OCI-M2 (cell line): ENCODE results near the gene NUDT8.
"Not testable (repeated sequence)": the region's sequence is repeated elsewhere in the genome, so short reads cannot be mapped to it uniquely, and the experiment has no call there.

Experiments
- DNase-seq: peaks from one replicate; lab custom pipeline; 2025; ENCODE audit not compliant: unreplicated experiment; lab: John Stamatoyannopoulos, UW

NUDT8 gene

DNA sequence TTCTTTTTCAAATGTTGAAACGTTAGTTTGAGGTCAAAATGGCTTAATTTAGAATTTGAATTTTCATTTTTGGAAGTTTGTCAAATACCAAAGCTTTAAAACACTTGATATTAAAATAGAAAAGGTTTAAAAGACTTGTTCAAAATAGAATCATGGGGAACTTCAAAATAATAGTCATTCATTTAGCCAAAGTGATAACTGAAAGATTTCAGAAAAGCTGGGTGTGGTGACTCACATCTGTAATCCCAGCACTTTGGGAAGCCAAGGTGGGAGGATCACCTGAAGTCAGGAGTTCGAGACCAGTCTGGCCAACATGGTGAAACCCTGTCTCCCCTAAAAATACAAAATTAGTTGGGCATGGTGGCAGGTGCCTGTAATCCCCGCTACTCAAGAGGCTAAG lies 35.3 kb downstream of the NUDT8 start:
- no peak for DNase-seq

- DNase-seq: no peak
These were observed 36.2 kb downstream of the NUDT8 start for GRCh38 chr11:67593565-67593905.

DNA sequence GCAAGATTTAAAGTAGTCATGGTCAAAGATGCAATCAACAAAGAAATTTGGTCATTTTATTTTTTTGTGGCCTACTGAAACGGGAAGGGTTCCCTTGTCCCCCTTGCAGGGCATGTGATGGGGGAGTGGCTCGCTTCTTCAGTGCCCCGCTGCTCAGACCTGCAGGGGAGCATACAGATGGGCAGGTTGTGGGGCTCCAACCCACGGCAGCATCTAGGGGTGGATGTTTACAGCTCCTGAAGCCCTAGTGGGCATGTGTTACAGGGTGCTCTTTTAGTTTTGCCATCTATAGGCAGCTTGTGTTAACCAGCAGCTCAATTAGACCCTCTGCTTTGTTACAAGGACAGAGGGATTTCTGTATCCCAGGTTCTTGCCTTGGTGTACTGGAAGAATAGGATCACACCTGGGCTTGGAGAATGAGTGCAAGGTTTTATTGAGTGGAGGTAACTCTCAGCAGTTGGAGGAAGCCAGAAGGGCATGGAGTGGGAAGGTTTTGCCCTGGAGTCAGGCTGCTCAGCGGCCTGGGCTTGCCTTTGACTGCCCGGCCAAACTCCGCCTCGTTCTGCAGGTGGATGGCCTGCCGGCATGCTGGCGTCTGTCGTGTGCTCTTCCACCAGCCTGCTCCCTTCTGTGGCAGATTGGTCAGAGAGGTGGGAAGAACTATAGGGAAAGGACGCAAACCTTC lies 36.7 kb downstream of the NUDT8 start:
- DNase-seq: no peak

DNA sequence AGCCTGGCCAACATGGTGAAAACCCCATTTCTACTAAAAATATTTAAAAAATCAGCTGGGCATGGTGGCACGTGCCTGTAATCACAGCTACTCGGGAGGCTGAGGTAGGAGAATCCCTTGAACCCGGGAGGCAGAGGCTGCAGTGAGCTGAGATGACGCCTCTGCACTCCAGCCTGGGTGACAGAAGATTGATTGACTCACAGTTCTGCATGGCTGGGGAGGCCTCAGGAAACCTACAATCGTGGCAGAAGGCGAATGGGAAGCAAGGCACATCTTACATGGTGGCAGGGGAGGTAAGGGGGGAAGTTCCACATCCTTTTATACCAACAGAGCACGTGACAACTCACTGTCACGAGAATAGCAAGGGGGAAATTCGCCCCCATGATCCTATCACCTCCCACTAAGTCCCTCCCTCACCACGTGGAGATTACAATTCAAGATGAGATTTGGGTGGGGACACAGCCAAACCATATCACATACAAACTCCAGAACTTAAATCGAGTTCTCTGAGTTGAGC lies 40.8 kb downstream of the NUDT8 start:
- DNase-seq: not testable (repeated sequence)

DNA sequence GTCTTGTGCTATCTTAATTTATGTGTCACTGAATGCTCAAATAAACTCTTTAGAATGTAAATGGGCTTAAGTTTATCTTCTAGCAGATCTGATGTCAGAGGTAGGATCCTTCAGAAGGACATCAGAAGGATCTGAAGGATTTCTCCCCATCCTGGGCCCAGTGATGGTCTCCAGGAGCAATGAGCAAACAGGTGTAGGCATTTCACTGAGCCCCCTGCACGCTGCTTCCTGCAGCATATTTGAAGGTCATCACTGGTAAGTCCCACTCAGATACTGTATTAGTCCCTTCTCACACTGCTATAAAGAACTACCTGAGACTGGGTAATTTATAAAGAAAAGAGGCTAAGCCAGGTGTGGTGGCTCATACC lies 41.6 kb downstream of the NUDT8 start:
- no peak for DNase-seq

DNA sequence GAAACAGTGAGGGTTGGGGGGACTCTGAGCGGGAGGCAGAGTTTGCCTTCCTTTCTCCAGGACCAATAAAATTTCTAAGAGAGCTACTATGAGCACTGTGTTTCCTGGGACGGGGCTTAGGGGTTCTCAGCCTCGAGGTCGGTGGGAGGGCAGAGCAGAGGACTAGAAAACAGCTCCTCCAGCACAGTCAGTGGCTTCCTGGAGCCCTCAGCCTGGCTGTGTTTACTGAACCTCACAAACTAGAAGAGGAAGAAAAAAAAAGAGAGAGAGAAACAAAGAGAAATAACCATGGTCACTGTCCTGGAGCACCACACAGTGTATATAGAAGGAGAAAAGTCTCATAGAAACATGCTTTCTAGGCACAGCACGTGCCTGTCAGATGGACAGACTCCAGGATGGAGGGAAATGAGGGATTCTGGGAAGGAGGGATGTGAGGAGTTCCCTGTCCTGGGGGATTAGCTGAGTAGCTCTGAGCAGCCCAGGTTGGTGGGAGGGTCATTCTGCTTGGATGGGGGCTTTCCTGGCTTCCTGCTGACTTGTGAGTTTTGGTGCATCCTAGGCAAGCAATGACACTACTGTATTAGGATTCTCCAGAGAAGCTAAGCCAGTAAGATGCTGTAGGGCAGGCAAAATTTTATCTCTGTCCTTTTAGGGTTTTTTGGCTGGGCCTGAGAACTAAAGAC lies 43.0 kb downstream of the NUDT8 start:
- DNase-seq: no peak

DNA sequence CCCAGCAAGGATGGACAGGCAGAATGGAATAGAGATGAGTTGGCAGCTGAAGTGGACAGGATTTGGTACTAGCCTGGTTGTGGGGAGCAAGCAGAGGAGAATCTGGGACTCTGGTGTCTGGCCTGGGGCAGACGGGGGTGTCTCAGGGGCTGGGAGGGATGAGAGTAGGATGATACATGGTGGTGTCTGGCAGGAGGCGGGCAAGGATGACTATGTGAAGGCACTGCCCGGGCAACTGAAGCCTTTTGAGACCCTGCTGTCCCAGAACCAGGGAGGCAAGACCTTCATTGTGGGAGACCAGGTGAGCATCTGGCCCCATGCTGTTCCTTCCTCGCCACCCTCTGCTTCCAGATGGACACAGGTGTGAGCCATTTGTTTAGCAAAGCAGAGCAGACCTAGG lies 43.8 kb downstream of the NUDT8 start:
- no peak for DNase-seq

GRCh38 chr11:67584881-67585873 lies 44.6 kb downstream of the NUDT8 start:
- no peak for DNase-seq

- DNase-seq: no peak
These were observed 45.4 kb downstream of the NUDT8 start for GRCh38 chr11:67584205-67584880.

DNA sequence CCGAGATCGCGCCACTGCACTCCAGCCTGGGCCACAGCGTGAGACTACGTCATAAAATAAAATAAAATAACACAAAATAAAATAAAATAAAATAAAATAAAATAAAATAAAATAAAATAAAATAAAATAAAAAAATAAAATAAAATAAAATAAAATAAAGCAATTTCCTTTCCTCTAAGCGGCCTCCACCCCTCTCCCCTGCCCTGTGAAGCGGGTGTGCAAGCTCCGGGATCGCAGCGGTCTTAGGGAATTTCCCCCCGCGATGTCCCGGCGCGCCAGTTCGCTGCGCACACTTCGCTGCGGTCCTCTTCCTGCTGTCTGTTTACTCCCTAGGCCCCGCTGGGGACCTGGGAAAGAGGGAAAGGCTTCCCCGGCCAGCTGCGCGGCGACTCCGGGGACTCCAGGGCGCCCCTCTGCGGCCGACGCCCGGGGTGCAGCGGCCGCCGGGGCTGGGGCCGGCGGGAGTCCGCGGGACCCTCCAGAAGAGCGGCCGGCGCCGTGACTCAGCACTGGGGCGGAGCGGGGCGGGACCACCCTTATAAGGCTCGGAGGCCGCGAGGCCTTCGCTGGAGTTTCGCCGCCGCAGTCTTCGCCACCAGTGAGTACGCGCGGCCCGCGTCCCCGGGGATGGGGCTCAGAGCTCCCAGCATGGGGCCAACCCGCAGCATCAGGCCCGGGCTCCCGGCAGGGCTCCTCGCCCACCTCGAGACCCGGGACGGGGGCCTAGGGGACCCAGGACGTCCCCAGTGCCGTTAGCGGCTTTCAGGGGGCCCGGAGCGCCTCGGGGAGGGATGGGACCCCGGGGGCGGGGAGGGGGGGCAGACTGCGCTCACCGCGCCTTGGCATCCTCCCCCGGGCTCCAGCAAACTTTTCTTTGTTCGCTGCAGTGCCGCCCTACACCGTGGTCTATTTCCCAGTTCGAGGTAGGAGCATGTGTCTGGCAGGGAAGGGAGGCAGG lies 46.2 kb downstream of the NUDT8 start, which contains the start of gene GSTP1:
TSS of gene GSTP1 (plus strand) at position 566 of the 958 bp plus-strand sequence. CDS start at position 598, 32 bp downstream.
- peak; percentile 46 for DNase-seq

GRCh38 chr11:67582011-67582410 lies 47.7 kb downstream of the NUDT8 start:
- DNase-seq: no peak

DNA sequence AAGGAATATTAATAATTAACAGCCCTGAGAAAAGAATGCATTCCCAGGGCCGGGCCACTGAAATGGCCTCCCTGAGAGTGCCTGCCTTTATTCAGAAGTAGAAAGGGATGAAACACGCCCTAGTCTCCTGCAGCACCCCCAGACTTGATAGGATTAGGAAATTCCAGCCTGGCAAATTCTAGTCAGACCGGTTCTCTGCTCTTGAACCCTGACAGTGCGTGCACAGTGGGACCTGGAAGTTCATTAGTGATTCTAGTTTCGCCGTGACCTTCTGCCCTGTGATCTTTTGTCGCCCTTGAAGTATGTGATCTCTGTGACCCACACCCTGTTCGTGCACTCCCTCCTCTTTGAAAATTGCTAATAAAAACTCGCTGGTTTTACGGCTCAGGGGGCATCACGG lies 48.3 kb downstream of the NUDT8 start:
- DNase-seq: no peak

DNA sequence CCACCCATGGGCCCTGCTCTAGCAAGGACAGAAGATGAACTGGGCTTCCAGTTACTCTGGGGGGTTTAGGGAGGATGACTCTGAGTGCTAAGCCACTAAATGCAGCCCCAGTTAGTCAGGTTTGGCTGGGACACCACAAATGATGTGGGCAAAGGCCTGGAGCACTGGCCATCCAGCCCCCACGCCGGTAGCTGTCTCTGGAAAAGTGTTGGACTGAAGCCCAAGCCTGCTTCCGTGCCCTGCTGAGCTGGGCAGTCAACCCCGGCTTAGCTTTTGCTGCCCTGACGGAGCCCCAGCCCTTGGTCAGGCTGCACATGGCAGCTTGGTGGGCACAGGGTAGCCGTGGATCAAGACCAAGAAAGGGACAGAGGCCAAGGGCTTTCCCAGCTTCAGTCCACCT lies 51.8 kb downstream of the NUDT8 start:
- DNase-seq: no peak
